Mesenchymal stem cell (in vitro differentiated cells and primary cell): Measurements from ENCODE around the gene CBFA2T2.

Source experiments
- DNase-seq: peaks from one replicate; pipeline ENCODE4 v3.0.0-alpha.2; 2013
- H2AFZ ChIP-seq: one replicate; pipeline ENCODE4 v1.6.1; 2013; ENCODE audit warnings: low read depth, mild to moderate bottlenecking, control low read depth, inconsistent platforms, low read length, moderate library complexity
- H2AK5ac ChIP-seq: 2 replicates; pipeline ENCODE4 v1.6.1; 2013; ENCODE audit warnings: low read length, moderate library complexity, mild to moderate bottlenecking, inconsistent platforms; ENCODE audit not compliant: severe bottlenecking
- H2BK120ac ChIP-seq: one replicate; pipeline ENCODE4 v1.6.1; 2013; ENCODE audit warnings: low read depth, mild to moderate bottlenecking, inconsistent platforms, low read length, moderate library complexity
- H2BK12ac ChIP-seq, 2 experiments: one replicate each; pipeline ENCODE4 v1.6.1; 2013; ENCODE audit warnings: inconsistent platforms in 2 of 2, low read length in 2 of 2, mild to moderate bottlenecking in 2 of 2, moderate library complexity in 2 of 2, control low read depth in 1 of 2
- H2BK15ac ChIP-seq: one replicate; pipeline ENCODE4 v1.6.1; 2013; ENCODE audit warnings: mild to moderate bottlenecking, low read depth, inconsistent platforms; ENCODE audit not compliant: poor library complexity, severe bottlenecking
- H2BK5ac ChIP-seq: 2 replicates; pipeline ENCODE4 v1.6.1; 2013; ENCODE audit warnings: low read depth, mild to moderate bottlenecking, low read length, control low read depth, inconsistent platforms; ENCODE audit not compliant: poor library complexity, severe bottlenecking
- H3K14ac ChIP-seq, 2 experiments: one replicate each; pipeline ENCODE4 v1.6.1; 2013; ENCODE audit warnings: inconsistent platforms in 2 of 2, low read length in 2 of 2, control low read depth in 1 of 2, mild to moderate bottlenecking in 1 of 2, moderate library complexity in 1 of 2
- H3K18ac ChIP-seq, 2 experiments: one replicate each; pipeline ENCODE4 v1.6.1; 2013; ENCODE audit warnings: inconsistent platforms in 2 of 2, low read length in 2 of 2, control low read depth in 1 of 2, low read depth in 1 of 2, mild to moderate bottlenecking in 1 of 2
- H3K23ac ChIP-seq, 2 experiments: one replicate each; pipeline ENCODE4 v1.6.1; 2013; ENCODE audit warnings: inconsistent platforms in 2 of 2, low read length in 2 of 2, mild to moderate bottlenecking in 2 of 2, moderate library complexity in 2 of 2, control low read depth in 1 of 2
- H3K27ac ChIP-seq: 2 replicates; pipeline ENCODE4 v1.5.1; 2013; ENCODE audit warnings: mild to moderate bottlenecking, moderate library complexity, low read length, control low read depth, inconsistent platforms; ENCODE audit not compliant: poor library complexity, severe bottlenecking
- H3K27me3 ChIP-seq, 2 experiments: 2 replicates each; pipeline versions ENCODE4 v1.6.1 to v1.7.0; 2013; ENCODE audit warnings: low read length in 2 of 2, mild to moderate bottlenecking in 2 of 2, moderate library complexity in 2 of 2, control low read depth in 1 of 2, inconsistent platforms in 1 of 2; ENCODE audit not compliant: control insufficient read depth in 1 of 2, insufficient read depth in 1 of 2
- H3K36me3 ChIP-seq, 2 experiments: 2 replicates each; pipeline versions ENCODE4 v1.6.1 to v1.7.0; 2013; ENCODE audit warnings: low read length in 2 of 2, control low read depth in 1 of 2, inconsistent platforms in 1 of 2, low read depth in 1 of 2, mild to moderate bottlenecking in 1 of 2; ENCODE audit not compliant: insufficient read depth in 2 of 2, control insufficient read depth in 1 of 2
- H3K4ac ChIP-seq, 2 experiments: one replicate each; pipeline ENCODE4 v1.6.1; 2013; ENCODE audit warnings: inconsistent platforms in 2 of 2, low read length in 2 of 2, mild to moderate bottlenecking in 2 of 2, moderate library complexity in 2 of 2, control low read depth in 1 of 2, low read depth in 1 of 2
- H3K4me1 ChIP-seq: 2 replicates; pipeline ENCODE4 v1.6.1; 2013; ENCODE audit warnings: low read depth, low read length, control low read depth; ENCODE audit not compliant: control insufficient read depth, insufficient read depth
- H3K4me2 ChIP-seq: 2 replicates; pipeline ENCODE4 v1.6.1; 2013; ENCODE audit warnings: low read length, mild to moderate bottlenecking, inconsistent platforms; ENCODE audit not compliant: poor library complexity, severe bottlenecking
- H3K4me3 ChIP-seq, 2 experiments: 2 replicates each; pipeline versions ENCODE4 v1.5.1 to v1.7.0; 2013; ENCODE audit warnings: low read length in 2 of 2, mild to moderate bottlenecking in 2 of 2, control low read depth in 1 of 2, low read depth in 1 of 2; ENCODE audit not compliant: insufficient read depth in 1 of 2
- H3K79me1 ChIP-seq: replicated peaks from 2 replicates; pipeline ENCODE4 v1.6.1; 2013; ENCODE audit warnings: mild to moderate bottlenecking, control low read depth, low read length, inconsistent platforms; ENCODE audit not compliant: poor library complexity, severe bottlenecking
- H3K9ac ChIP-seq: 2 replicates; pipeline ENCODE4 v1.7.0; 2013; ENCODE audit warnings: mild to moderate bottlenecking, low read length, moderate library complexity
- H3K9me3 ChIP-seq: 2 replicates; pipeline ENCODE4 v1.7.0; 2013; ENCODE audit warnings: mild to moderate bottlenecking, low read length; ENCODE audit not compliant: control insufficient read depth
- H4K8ac ChIP-seq: one replicate; pipeline ENCODE4 v1.6.1; 2013; ENCODE audit warnings: inconsistent platforms, mild to moderate bottlenecking, low read length, moderate library complexity
- H4K91ac ChIP-seq: one replicate; pipeline ENCODE4 v1.6.1; 2013; ENCODE audit warnings: mild to moderate bottlenecking, low read length, inconsistent platforms
- WGBS: methylation state at CpG from one replicate; pipeline ENCODE4 v1.1.7; 2013; ENCODE audit warnings: mixed read lengths; 5-methylcytosine and 5-hydroxymethylcytosine counted together

The CBFA2T2 gene

GRCh38 chr20:33684533-33685327, 194.8 kb downstream of the CBFA2T2 start:
- no peak for DNase-seq
- no peak overlapping the region for H2BK15ac ChIP-seq
- H3K4me1 ChIP-seq, result peaks cover 22% of the 10 kb centered on the region
- H3K23ac ChIP-seq, result no peak overlapping the region
- H3K14ac ChIP-seq, result no peak overlapping the region
- no peak overlapping the region for H2AK5ac ChIP-seq
- H3K4ac ChIP-seq, result no peak overlapping the region
- peak overlapping the region in 1 of 2 experiments; percentile 45 for H2BK12ac ChIP-seq
- H4K91ac ChIP-seq, result no peak overlapping the region
- H3K4me2 ChIP-seq, result no peak overlapping the region
- H3K9ac ChIP-seq, result peak overlapping the region; percentile 81
- no peaks in the 10 kb centered on the region for H3K27me3 ChIP-seq
- H3K9me3 ChIP-seq, result no peaks in the 10 kb centered on the region
- no peak overlapping the region for H2BK120ac ChIP-seq
- 37% methylated on average over 10 of the region's 10 CpGs for WGBS
- H4K8ac ChIP-seq, result no peak overlapping the region
- no peak overlapping the region for H2BK5ac ChIP-seq
- peak overlapping the region in 1 of 2 experiments; percentile 30 for H3K18ac ChIP-seq
- no peak overlapping the region for H3K27ac ChIP-seq
- peaks cover 16% of the 10 kb centered on the region for H3K79me1 ChIP-seq
- H3K4me3 ChIP-seq, result peak overlapping the region in 1 of 2 experiments; percentile 80
- peak overlapping the region; percentile 66 for H2AFZ ChIP-seq
- H3K36me3 ChIP-seq, result peaks cover 0 to 2% of the 10 kb centered on the region in 2 experiments

- Histone ChIP-seq H3K27ac (no peak overlapping the region), H3K18ac (peak overlapping the region in 1 of 2 experiments; percentile 49), H3K27me3 (no peaks in the 10 kb centered on the region), H2BK15ac (no peak overlapping the region), H3K4me3 (peak overlapping the region; percentile 65 to 80), H3K4me2 (peak overlapping the region; percentile 94), H4K91ac (no peak overlapping the region), H2AK5ac (no peak overlapping the region), H3K79me1 (peaks cover 11% of the 10 kb centered on the region), H4K8ac (no peak overlapping the region), H2BK12ac (peak overlapping the region in 1 of 2 experiments; percentile 45), H3K23ac (no peak overlapping the region), H3K9me3 (no peaks in the 10 kb centered on the region), H3K4me1 (peaks cover 18% of the 10 kb centered on the region), H2AFZ (peak overlapping the region; percentile 67), H3K14ac (no peak overlapping the region), H3K4ac (peak overlapping the region in 1 of 2 experiments; percentile 51), H3K9ac (peak overlapping the region; percentile 81), H2BK5ac (no peak overlapping the region), H3K36me3 (no peaks in the 10 kb centered on the region), H2BK120ac (no peak overlapping the region)
- DNase-seq, result peak; percentile 21
- 2% methylated on average over 19 of the region's 53 CpGs for WGBS
These were observed 195.6 kb downstream of the CBFA2T2 start for GRCh38 chr20:33685328-33686099.

GRCh38 chr20:33686100-33686983, 196.4 kb downstream of the CBFA2T2 start, which contains the start of gene E2F1:
Gene E2F1, minus strand, starts transcription at chr20:33686385. Its CDS starts 121 bp downstream, at chr20:33686264.
- no peak within 1 kb of the TSS for H2BK120ac ChIP-seq
- peak within 1 kb of the TSS; percentile 44 to 45 for H2BK12ac ChIP-seq
- H2BK15ac ChIP-seq, result peak within 1 kb of the TSS; percentile 36
- peaks cover 21% of the 10 kb centered on the region for H3K4me1 ChIP-seq
- no peak within 1 kb of the TSS for H4K91ac ChIP-seq
- peaks cover 11% of the 10 kb centered on the region for H3K79me1 ChIP-seq
- H2BK5ac ChIP-seq, result no peak within 1 kb of the TSS
- H3K4me3 ChIP-seq, result peak within 1 kb of the TSS; percentile 65 to 80
- H3K36me3 ChIP-seq, result no peaks in the 10 kb centered on the region
- peak within 1 kb of the TSS; percentile 94 for H3K4me2 ChIP-seq
- peak within 1 kb of the TSS; percentile 49 to 82 for H3K18ac ChIP-seq
- H3K9me3 ChIP-seq, result no peaks in the 10 kb centered on the region
- 5% methylated on average over 80 of the region's 101 CpGs for WGBS
- H3K4ac ChIP-seq, result peak within 1 kb of the TSS in 1 of 2 experiments; percentile 51
- no peak within 1 kb of the TSS for H2AK5ac ChIP-seq
- H2AFZ ChIP-seq, result peak within 1 kb of the TSS; percentile 67
- H3K9ac ChIP-seq, result peak within 1 kb of the TSS; percentile 81
- H3K27me3 ChIP-seq, result no peaks in the 10 kb centered on the region
- no peak within 1 kb of the TSS for H3K27ac ChIP-seq
- H3K23ac ChIP-seq, result no peak within 1 kb of the TSS
- H4K8ac ChIP-seq, result peak within 1 kb of the TSS; percentile 78
- H3K14ac ChIP-seq, result no peak within 1 kb of the TSS
- DNase-seq, result peak; percentile 94
